Mucosa of descending colon (tissue), 3 donors: Measurements from ENCODE around the gene NMUR1. TPM values are rescaled to one million over a fixed set of nuclear protein-coding genes. Genes with fewer than 3 reads are reported as not detected.

ENCODE experiments used
- ATAC-seq: fragments of 200-7000 bp; cut with Tn5 transposase; one replicate; pipeline ENCODE4 v1.9.1; 2020; ENCODE audit warnings: mild to moderate bottlenecking, moderate library complexity
- DNase-seq, 3 donors: peaks; one replicate each; pipeline ENCODE4 v3.0.0-alpha.2; 2020
- H3K36me3 ChIP-seq: fragments of 200-600 bp; one replicate; pipeline ENCODE4 v1.8.0; 2021; ENCODE audit warnings: low read depth, mild to moderate bottlenecking
- H3K4me1 ChIP-seq: fragments of 200-600 bp; one replicate; pipeline ENCODE4 v1.8.0; 2021; ENCODE audit warnings: low read depth, mild to moderate bottlenecking
- H3K4me3 ChIP-seq: fragments of 200-600 bp; one replicate; pipeline ENCODE4 v1.8.0; 2021; ENCODE audit warnings: mild to moderate bottlenecking
- H3K9me3 ChIP-seq: fragments of 200-600 bp; one replicate; pipeline ENCODE4 v1.8.0; 2021; ENCODE audit warnings: mild to moderate bottlenecking
- intact Hi-C, 2 donors: fragments of 100-400 bp; cut with DNase I in 1 of 2; cut with micrococcal nuclease in 1 of 2; formaldehyde crosslinking; loops; one replicate each; pipeline versions ENCODE4 v1.11.0 to v1.11.1; 2022; cut with DNase I, micrococcal nuclease
- total RNA-seq, 3 donors: library from RNA; stranded (reverse); fragmentation: NEBNext Ultra II Directional in 2 of 3; extraction: Animal tissue kit (Norgen Biotek cat#: 25700) in 2 of 3; gene quantifications; one replicate each; pipeline versions ENCODE4 v1.2.1 to v1.2.4, GENCODE V29; 2021 to 2023
- TF ChIP-seq, protein P1 (sequence below): fragments of 200-600 bp; IDR thresholded peaks from one replicate; pipeline ENCODE4 v1.8.0; 2022; ENCODE audit warnings: antibody characterized with exemption, mild to moderate bottlenecking
- donor health status: DM: no; HTN: no; CAD: no; lungs with moderate emphysema.
- donor health status: DM: no; HTN: no; CAD: no.
- donor health status: DM: no; HTN: yes; CAD: no.

The NMUR1 gene
- total RNA-seq, 3 donors from 2014 or later = 0.57 to 1.2 (median 0.87) TPM

DNA sequence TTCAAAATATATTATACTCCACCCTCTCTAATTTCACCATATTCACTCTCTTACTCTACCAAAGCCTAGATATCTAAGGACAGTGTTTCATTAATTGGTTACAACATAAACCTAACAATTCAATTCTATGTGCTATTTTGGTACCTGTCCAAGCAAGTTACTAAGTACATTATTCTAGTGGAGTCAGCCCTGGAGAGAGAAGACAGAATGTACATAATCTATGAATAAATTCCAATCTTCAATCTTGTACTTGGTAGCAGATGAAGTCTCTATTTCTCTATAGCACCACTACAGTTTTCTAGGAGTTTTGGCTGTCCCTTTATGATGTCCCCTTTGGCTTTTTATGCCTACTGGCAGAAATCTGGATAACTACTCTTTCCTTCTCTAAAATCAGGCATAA lies 27.6 kb downstream of the NMUR1 start:
- Histone ChIP-seq H3K4me3 (no peak overlapping the region), H3K4me1 (no peaks in the 10 kb centered on the region), H3K9me3 (no peaks in the 10 kb centered on the region), H3K36me3 (no peaks in the 10 kb centered on the region)
- intact Hi-C loops = no loop called here
- TF ChIP-seq, protein P1, sequence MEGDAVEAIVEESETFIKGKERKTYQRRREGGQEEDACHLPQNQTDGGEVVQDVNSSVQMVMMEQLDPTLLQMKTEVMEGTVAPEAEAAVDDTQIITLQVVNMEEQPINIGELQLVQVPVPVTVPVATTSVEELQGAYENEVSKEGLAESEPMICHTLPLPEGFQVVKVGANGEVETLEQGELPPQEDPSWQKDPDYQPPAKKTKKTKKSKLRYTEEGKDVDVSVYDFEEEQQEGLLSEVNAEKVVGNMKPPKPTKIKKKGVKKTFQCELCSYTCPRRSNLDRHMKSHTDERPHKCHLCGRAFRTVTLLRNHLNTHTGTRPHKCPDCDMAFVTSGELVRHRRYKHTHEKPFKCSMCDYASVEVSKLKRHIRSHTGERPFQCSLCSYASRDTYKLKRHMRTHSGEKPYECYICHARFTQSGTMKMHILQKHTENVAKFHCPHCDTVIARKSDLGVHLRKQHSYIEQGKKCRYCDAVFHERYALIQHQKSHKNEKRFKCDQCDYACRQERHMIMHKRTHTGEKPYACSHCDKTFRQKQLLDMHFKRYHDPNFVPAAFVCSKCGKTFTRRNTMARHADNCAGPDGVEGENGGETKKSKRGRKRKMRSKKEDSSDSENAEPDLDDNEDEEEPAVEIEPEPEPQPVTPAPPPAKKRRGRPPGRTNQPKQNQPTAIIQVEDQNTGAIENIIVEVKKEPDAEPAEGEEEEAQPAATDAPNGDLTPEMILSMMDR = no peak
- DNase-seq = no peak
- no peak for ATAC-seq

DNA sequence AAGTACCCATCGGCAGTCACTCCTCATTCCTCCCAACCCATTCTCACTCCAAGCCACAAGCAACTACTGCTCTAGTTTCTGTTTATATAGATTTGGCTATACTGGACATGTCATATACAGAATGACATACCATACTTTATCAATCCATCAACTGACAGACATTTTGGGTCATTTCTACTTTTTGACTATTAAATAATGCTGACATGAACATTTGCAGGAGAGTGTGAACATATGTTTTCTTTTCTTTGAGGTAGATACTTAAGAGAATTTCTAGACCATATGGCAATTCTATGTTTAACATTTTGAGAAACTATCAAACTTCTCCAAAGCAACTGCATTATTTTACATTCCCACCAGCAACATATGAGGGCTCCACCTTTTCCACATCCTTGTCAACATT lies 32.6 kb downstream of the NMUR1 start:
- H3K4me1 ChIP-seq = no peaks in the 10 kb centered on the region
- DNase-seq (no peak), ATAC-seq (no peak)
- intact Hi-C loops = no loop called here
- no peak overlapping the region for H3K4me3 ChIP-seq
- no peaks in the 10 kb centered on the region for H3K9me3 ChIP-seq
- TF ChIP-seq, protein P1 = no peak
- H3K36me3 ChIP-seq = no peaks in the 10 kb centered on the region

DNA sequence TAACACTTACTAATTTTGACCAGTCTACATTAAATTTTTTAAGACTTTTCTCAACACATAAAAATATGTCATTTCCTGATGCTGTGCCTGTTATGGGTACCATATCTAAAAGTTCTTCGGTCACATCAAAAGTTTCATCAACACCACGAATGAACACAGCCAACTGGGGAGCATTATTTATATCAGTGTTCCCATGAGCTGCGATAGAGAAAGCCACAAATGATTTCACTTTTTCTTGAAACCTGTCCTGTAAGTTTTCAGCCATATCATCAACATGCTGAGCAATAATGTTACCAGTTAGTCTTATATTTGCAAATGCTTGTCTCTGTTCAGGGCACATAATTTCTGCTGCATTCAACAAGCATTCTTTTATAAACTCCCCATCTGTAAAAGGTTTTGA lies 35.6 kb downstream of the NMUR1 start:
- intact Hi-C loops = no loop called here
- H3K36me3 ChIP-seq = no peaks in the 10 kb centered on the region
- H3K4me3 ChIP-seq = no peak overlapping the region
- DNase-seq (no peak), ATAC-seq (no peak)
- no peaks in the 10 kb centered on the region for H3K9me3 ChIP-seq
- TF ChIP-seq, protein P1 = no peak
- no peaks in the 10 kb centered on the region for H3K4me1 ChIP-seq

DNA sequence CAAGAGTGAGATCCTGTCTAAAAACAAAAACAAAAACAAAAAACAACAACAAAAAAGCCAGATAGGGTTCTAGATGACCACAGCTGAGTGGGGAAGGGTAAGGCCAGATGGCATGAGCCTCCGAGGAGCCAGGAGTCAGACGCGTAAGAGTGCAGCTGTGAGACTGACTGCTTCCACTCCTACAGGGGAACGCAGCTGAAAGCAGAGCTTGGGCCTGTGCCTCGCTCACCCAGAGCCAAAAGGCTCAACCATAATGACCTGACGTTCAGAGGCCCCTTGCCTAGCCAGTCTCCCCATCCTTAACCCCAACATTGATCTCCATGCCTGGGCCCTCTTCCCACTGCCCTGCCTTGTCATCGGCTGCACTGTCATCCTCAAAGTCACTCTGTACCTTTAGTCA lies 39.4 kb downstream of the NMUR1 start:
- DNase-seq (no peak), ATAC-seq (no peak)
- H3K4me1 ChIP-seq = no peaks in the 10 kb centered on the region
- H3K4me3 ChIP-seq = no peak overlapping the region
- intact Hi-C loops = no loop called here
- H3K36me3 ChIP-seq = no peaks in the 10 kb centered on the region
- TF ChIP-seq, protein P1 = no peak
- no peaks in the 10 kb centered on the region for H3K9me3 ChIP-seq

DNA sequence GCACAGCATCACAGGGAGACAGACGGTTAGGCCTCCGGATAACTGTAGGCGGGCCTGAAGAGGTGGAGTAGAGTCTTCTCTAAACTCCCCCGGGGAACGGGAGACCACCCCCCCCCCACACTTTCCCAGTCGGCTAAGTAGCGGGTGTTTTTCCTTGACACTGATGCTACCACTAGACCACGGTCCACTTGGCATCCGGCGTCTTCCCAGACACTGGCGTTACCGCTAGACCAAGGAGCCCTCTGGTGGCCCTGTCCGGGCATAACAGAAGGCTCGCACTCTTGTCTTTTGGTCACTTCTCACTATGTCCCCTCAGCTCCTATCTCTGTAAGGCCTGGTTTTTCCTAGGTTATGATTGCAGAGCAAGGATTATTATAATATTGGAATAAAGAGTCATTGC lies 40.3 kb downstream of the NMUR1 start:
- no peaks in the 10 kb centered on the region for H3K4me1 ChIP-seq
- intact Hi-C loops = no loop called here
- no peaks in the 10 kb centered on the region for H3K9me3 ChIP-seq
- no peaks in the 10 kb centered on the region for H3K36me3 ChIP-seq
- DNase-seq (peak in 1 of 3 donors; percentile 58), ATAC-seq (no peak)
- TF ChIP-seq, protein P1 = no peak
- H3K4me3 ChIP-seq = no peak overlapping the region

DNA sequence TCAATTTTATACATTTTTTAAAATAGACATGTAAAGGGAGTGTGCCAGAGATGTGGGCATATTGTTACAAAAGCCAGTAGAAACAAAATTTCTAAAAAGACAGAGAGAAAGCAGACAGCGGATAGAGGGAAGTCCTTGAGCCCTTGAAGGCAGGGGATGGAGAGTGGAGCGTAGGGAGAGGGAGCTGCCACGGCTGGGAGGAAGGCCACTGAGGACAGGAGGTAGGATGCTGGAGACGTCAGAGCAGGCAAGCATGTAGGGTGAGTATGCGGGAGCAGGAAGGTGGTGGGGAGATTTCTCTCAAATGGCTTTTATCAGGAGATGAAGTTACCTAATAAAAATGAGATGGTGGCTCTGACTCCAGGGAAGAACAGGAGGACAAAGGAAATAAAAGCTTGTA lies 41.9 kb downstream of the NMUR1 start:
- no peaks in the 10 kb centered on the region for H3K36me3 ChIP-seq
- H3K4me3 ChIP-seq = no peak overlapping the region
- ATAC-seq (no peak), DNase-seq (no peak)
- H3K9me3 ChIP-seq = no peaks in the 10 kb centered on the region
- TF ChIP-seq, protein P1 = no peak
- intact Hi-C loops = no loop called here
- no peaks in the 10 kb centered on the region for H3K4me1 ChIP-seq
